GM19239 (cell line): ENCODE results near the gene SLC12A7.
A peak's percentile ranks its signal among the peaks of the same experiment; 100 is the strongest.

Experiments
- DNase-seq: peaks from one replicate; pipeline ENCODE4 v3.0.0; 2011; ENCODE audit warnings: low spot score; ENCODE audit not compliant: insufficient read length
- FAIRE-seq: peaks from 2 replicates; lab custom pipeline; 2011; peaks lifted over from hg19 to GRCh38; lab: Jason Lieb, UNC

SLC12A7 gene

GRCh38 chr5:1113805-1114586, 2.1 kb upstream of the SLC12A7 start:
- DNase-seq = no peak
- FAIRE-seq = no peak

GRCh38 chr5:1113332-1113690, 1.4 kb upstream of the SLC12A7 start:
- no peak for DNase-seq
- FAIRE-seq = no peak

- FAIRE-seq (peak; percentile 4), DNase-seq (no peak)
Measured at GRCh38 chr5:1112596-1113331, 901 bp upstream of the SLC12A7 start.

- DNase-seq (peak; percentile 59), FAIRE-seq (no peak)
Measured at GRCh38 chr5:1111241-1111726, 579 bp downstream of the SLC12A7 start.

- FAIRE-seq = no peak
Measured at GRCh38 chr5:1110307-1111240, 1.3 kb downstream of the SLC12A7 start.

GRCh38 chr5:1109542-1110306, 2.1 kb downstream of the SLC12A7 start:
- DNase-seq (no peak), FAIRE-seq (no peak)

More at GRCh38 chr5:1110307-1111240, 1.3 kb downstream of the SLC12A7 start:
- DNase-seq = peak; percentile 50

- DNase-seq = no peak
Measured at GRCh38 chr5:1108865-1109174, 3.0 kb downstream of the SLC12A7 start.

GRCh38 chr5:1108023-1108864, 3.6 kb downstream of the SLC12A7 start:
- DNase-seq (no peak), FAIRE-seq (no peak)

More at GRCh38 chr5:1108865-1109174, 3.0 kb downstream of the SLC12A7 start:
- FAIRE-seq = no peak

GRCh38 chr5:1107167-1108022, 4.5 kb downstream of the SLC12A7 start:
- no peak for DNase-seq

GRCh38 chr5:1106385-1107166, 5.3 kb downstream of the SLC12A7 start:
- FAIRE-seq (peak; percentile 21), DNase-seq (no peak)

More at GRCh38 chr5:1107167-1108022, 4.5 kb downstream of the SLC12A7 start:
- FAIRE-seq = peak; percentile 76

GRCh38 chr5:1105350-1106265, 6.3 kb downstream of the SLC12A7 start:
- DNase-seq (peak; percentile 88), FAIRE-seq (peak; percentile 79)

- DNase-seq (peak; percentile 70), FAIRE-seq (no peak)
Measured at GRCh38 chr5:1104327-1105006, 7.4 kb downstream of the SLC12A7 start.

- DNase-seq = no peak
- FAIRE-seq = no peak
Measured at GRCh38 chr5:1103505-1104326, 8.1 kb downstream of the SLC12A7 start.

- no peak for DNase-seq
- FAIRE-seq = no peak
Measured at GRCh38 chr5:1103093-1103492, 8.8 kb downstream of the SLC12A7 start.
